H1 (cell line): ENCODE results near the gene BTBD9. TPM values are rescaled to one million over a fixed set of nuclear protein-coding genes. Genes with fewer than 3 reads are reported as not detected.

Experiments used
- CTCF ChIA-PET: fragments of 300-600 bp; sonication (Branson Sonifier 250); formaldehyde crosslinking; loops from one replicate; lab custom pipeline; 2021; ENCODE audit not compliant: partially characterized antibody; lab: Charles Lee
- POLR2A ChIA-PET: fragments of 300-600 bp; sonication (Branson Sonifier 250); formaldehyde crosslinking; loops from one replicate; lab custom pipeline; 2021; ENCODE audit warnings: inconsistent platforms; ENCODE audit not compliant: partially characterized antibody; lab: Charles Lee
- DNase-seq, 2 experiments: peaks; one replicate each; pipeline versions ENCODE4 v3.0.0 to v3.0.0-alpha.2; 2010 to 2022; ENCODE audit warnings: low spot score in 2 of 2, low read depth in 1 of 2, mixed read lengths in 1 of 2
- FAIRE-seq: peaks from 2 replicates; lab custom pipeline; 2011; peaks lifted over from hg19 to GRCh38; lab: Jason Lieb, UNC
- H2AFZ ChIP-seq: 2 replicates; pipeline ENCODE4 v1.8.1; 2012; ENCODE audit warnings: low read length, inconsistent platforms
- H2AK5ac ChIP-seq: 2 replicates; pipeline ENCODE4 v1.6.1; 2013; ENCODE audit warnings: low read depth, low read length
- H2BK120ac ChIP-seq: replicated peaks from 2 replicates; pipeline ENCODE3; 2013; ENCODE audit warnings: low read depth, low read length, inconsistent platforms
- H2BK12ac ChIP-seq: 2 replicates; pipeline ENCODE4 v1.6.1; 2013; ENCODE audit warnings: low read depth, low read length
- H2BK15ac ChIP-seq: 2 replicates; pipeline ENCODE4 v1.6.1; 2013; ENCODE audit warnings: low read length
- H2BK20ac ChIP-seq: 2 replicates; pipeline ENCODE4 v1.6.1; 2013; ENCODE audit warnings: low read length
- H2BK5ac ChIP-seq: 2 replicates; pipeline ENCODE4 v1.6.1; 2013; ENCODE audit warnings: low read depth, low read length
- H3K14ac ChIP-seq: 2 replicates; pipeline ENCODE4 v1.6.1; 2013; ENCODE audit warnings: inconsistent platforms; ENCODE audit not compliant: insufficient read length
- H3K18ac ChIP-seq: 2 replicates; pipeline ENCODE4 v1.6.1; 2013; ENCODE audit warnings: low read length; ENCODE audit errors: extremely low read depth
- H3K23ac ChIP-seq: 2 replicates; pipeline ENCODE4 v1.6.1; 2013; ENCODE audit warnings: inconsistent platforms; ENCODE audit not compliant: insufficient read length
- H3K23me2 ChIP-seq: 2 replicates; pipeline ENCODE4 v1.6.1; 2013; ENCODE audit warnings: low read depth, low read length
- H3K27ac ChIP-seq: 2 replicates; pipeline ENCODE4 v1.6.1; 2011; ENCODE audit warnings: low read depth, low read length, inconsistent platforms
- H3K27me3 ChIP-seq, 4 experiments: replicated peaks in 1 of 4; 1 replicate in 1 of 4; 2 replicates in 3 of 4; pipeline versions ENCODE4 v1.6.1 to v1.8.1; 2011 to 2013; ENCODE audit warnings: low read length in 3 of 4, mild to moderate bottlenecking in 3 of 4, inconsistent platforms in 2 of 4, mixed read lengths in 2 of 4, moderate library complexity in 1 of 4; ENCODE audit not compliant: control insufficient read depth in 3 of 4, insufficient read depth in 3 of 4; ENCODE audit errors: extremely low read depth in 1 of 4
- H3K36me3 ChIP-seq, 4 experiments: 2 replicates each; pipeline versions ENCODE4 v1.6.1 to v1.8.1; 2011 to 2013; ENCODE audit warnings: mild to moderate bottlenecking in 4 of 4, low read length in 3 of 4, moderate library complexity in 2 of 4, control low read depth in 1 of 4, inconsistent platforms in 1 of 4; ENCODE audit not compliant: insufficient read depth in 4 of 4, control insufficient read depth in 2 of 4
- H3K4ac ChIP-seq: replicated peaks from 2 replicates; pipeline ENCODE3; 2013; ENCODE audit warnings: low read length, low read depth, mixed read lengths, inconsistent platforms; ENCODE audit not compliant: insufficient read length
- H3K4me1 ChIP-seq, 4 experiments: replicated peaks in 1 of 4; 1 replicate in 1 of 4; 2 replicates in 3 of 4; pipeline versions ENCODE4 v1.6.1 to v1.8.1; 2011 to 2013; ENCODE audit warnings: low read length in 3 of 4, inconsistent platforms in 2 of 4, mixed read lengths in 1 of 4; ENCODE audit not compliant: insufficient read depth in 4 of 4, control insufficient read depth in 3 of 4
- H3K4me2 ChIP-seq, 2 experiments: 2 replicates each; pipeline versions ENCODE4 v1.6.1 to v1.8.1; 2011 to 2013; ENCODE audit warnings: low read depth in 2 of 2, low read length in 2 of 2, control low read depth in 1 of 2, inconsistent platforms in 1 of 2, mild to moderate bottlenecking in 1 of 2; ENCODE audit not compliant: insufficient read depth in 1 of 2
- H3K4me3 ChIP-seq, 4 experiments: fragments of 200-600, 300-600 bp in 1 of 4; sonication (generic), shearing (Covaris generic), sonication (Bioruptor Twin) in 1 of 4; 2 replicates each; pipeline versions ENCODE4 v1.5.1 to v1.8.1; 2011 to 2016; ENCODE audit warnings: low read length in 4 of 4, low read depth in 3 of 4, control low read depth in 2 of 4, inconsistent platforms in 2 of 4, mild to moderate bottlenecking in 2 of 4, mixed read lengths in 1 of 4, moderate library complexity in 1 of 4; ENCODE audit not compliant: insufficient read depth in 2 of 4; ENCODE audit errors: extremely low read depth in 1 of 4
- H3K56ac ChIP-seq: replicated peaks from 2 replicates; pipeline ENCODE3; 2013; ENCODE audit warnings: low read depth, mild to moderate bottlenecking, mixed read lengths, low read length, inconsistent platforms; ENCODE audit not compliant: insufficient read length
- H3K79me1 ChIP-seq: 2 replicates; pipeline ENCODE4 v1.6.1; 2013; ENCODE audit warnings: low read depth, low read length, control low read depth
- H3K79me2 ChIP-seq, 2 experiments: 2 replicates each; pipeline versions ENCODE4 v1.6.1 to v1.8.1; 2012 to 2013; ENCODE audit warnings: low read length in 2 of 2, mild to moderate bottlenecking in 2 of 2, inconsistent platforms in 1 of 2; ENCODE audit not compliant: insufficient read depth in 2 of 2, control insufficient read depth in 1 of 2
- H3K9ac ChIP-seq, 4 experiments: replicated peaks in 1 of 4; 1 replicate in 1 of 4; 2 replicates in 3 of 4; pipeline versions ENCODE4 v1.6.1 to v1.8.1; 2011 to 2013; ENCODE audit warnings: low read depth in 3 of 4, low read length in 3 of 4, control low read depth in 2 of 4, mild to moderate bottlenecking in 2 of 4, moderate library complexity in 2 of 4, inconsistent platforms in 1 of 4; ENCODE audit errors: extremely low read depth in 1 of 4
- H3K9me3 ChIP-seq, 2 experiments: 2 replicates each; pipeline versions ENCODE4 v1.6.1 to v1.8.1; 2012 to 2013; ENCODE audit warnings: mild to moderate bottlenecking in 2 of 2, moderate library complexity in 2 of 2, control low read depth in 1 of 2, inconsistent platforms in 1 of 2, low read depth in 1 of 2, low read length in 1 of 2, mixed read lengths in 1 of 2; ENCODE audit not compliant: insufficient read depth in 2 of 2
- H4K20me1 ChIP-seq, 2 experiments: replicated peaks in 1 of 2; 2 replicates each; pipeline versions ENCODE3 to v1.8.1; 2011 to 2013; ENCODE audit warnings: inconsistent platforms in 2 of 2, low read length in 2 of 2, mild to moderate bottlenecking in 1 of 2; ENCODE audit not compliant: insufficient read depth in 2 of 2, control insufficient read depth in 1 of 2
- H4K5ac ChIP-seq: 2 replicates; pipeline ENCODE4 v1.6.1; 2013; ENCODE audit warnings: low read length, low read depth, mixed read lengths, inconsistent platforms; ENCODE audit not compliant: insufficient read length
- H4K8ac ChIP-seq: 2 replicates; pipeline ENCODE4 v1.8.0; 2013; ENCODE audit warnings: mild to moderate bottlenecking, moderate library complexity, low read length, inconsistent platforms; ENCODE audit not compliant: insufficient read depth; ENCODE audit errors: extremely low read depth
- H4K91ac ChIP-seq: replicated peaks from 2 replicates; pipeline ENCODE3; 2013; ENCODE audit warnings: low read length, mixed read lengths, inconsistent platforms; ENCODE audit not compliant: insufficient read length
- CBX8 ChIP-seq: fragments of 300-800, 300-1000 bp; sonication (generic); IDR thresholded peaks from 2 replicates; pipeline ENCODE4 v1.7.1; 2016; ENCODE audit warnings: low read depth, low read length, borderline replicate concordance
- CEBPB ChIP-seq: IDR thresholded peaks from 2 replicates; pipeline ENCODE4 v1.6.1; 2012; ENCODE audit warnings: low read depth, low read length
- CHD1 ChIP-seq: IDR thresholded peaks from 2 replicates; pipeline ENCODE4 v1.6.1; 2012; ENCODE audit warnings: low read depth, low read length, improper control_type of control experiment
- GABPA ChIP-seq: IDR thresholded peaks from 2 replicates; pipeline ENCODE4 v1.6.1; 2011; ENCODE audit warnings: mild to moderate bottlenecking, low read length, moderate library complexity, borderline replicate concordance; ENCODE audit not compliant: insufficient read depth
- HDAC6 ChIP-seq: IDR thresholded peaks from one replicate; pipeline ENCODE4 v1.7.1; 2012; ENCODE audit warnings: low read depth, mild to moderate bottlenecking, inconsistent platforms, low read length, moderate library complexity
- JUND ChIP-seq: IDR thresholded peaks from 2 replicates; pipeline ENCODE4 v1.6.1; 2011; ENCODE audit warnings: mild to moderate bottlenecking, improper control_type of control experiment, low read length
- SRF ChIP-seq: IDR thresholded peaks from 2 replicates; pipeline ENCODE4 v1.6.1; 2011; ENCODE audit warnings: mild to moderate bottlenecking, low read depth, low read length, moderate library complexity
- TCF12 ChIP-seq: IDR thresholded peaks from 2 replicates; pipeline ENCODE4 v1.6.1; 2011; ENCODE audit warnings: low read depth, mild to moderate bottlenecking, low read length
- ZNF274 ChIP-seq: IDR thresholded peaks from 2 replicates; pipeline ENCODE4 v1.7.0; 2012; ENCODE audit warnings: low read length, borderline replicate concordance; ENCODE audit errors: extremely low read depth
- WGBS, 2 experiments: shearing (Covaris generic) in 1 of 2; methylation state at CpG; one replicate each; pipeline versions ENCODE4 v1.1.6 to v1.1.7; 2013 to 2015; ENCODE audit warnings: low lambda C conversion rate in 2 of 2, mixed read lengths in 2 of 2, inconsistent platforms in 1 of 2, low coverage in 1 of 2, missing lambda C conversion rate in 1 of 2; ENCODE audit not compliant: insufficient replicate concordance in 2 of 2, insufficient coverage in 1 of 2, insufficient read length in 1 of 2; ENCODE audit errors: extremely low coverage in 1 of 2, missing lambda C conversion rate in 1 of 2; 5-methylcytosine and 5-hydroxymethylcytosine counted together
- polyA plus RNA-seq, 7 experiments: library from polyadenylated mRNA; depleted of rRNA in 3 of 7; stranded (reverse) in 5 of 7; unstranded in 2 of 7; fragments of >200 nt in 5 of 7; fragments of 200-250 nt in 2 of 7; gene quantifications; 1 replicate in 5 of 7; 2 replicates in 1 of 7; 4 replicates in 1 of 7; pipeline versions ENCODE4 v1.2.1 to v1.2.3, GENCODE V29; 2011 to 2013; ENCODE audit warnings: missing spikeins in 2 of 7, mixed read lengths in 2 of 7
- total RNA-seq: library from RNA; stranded (reverse); fragmentation: NEBNext Ultra II Directional; extraction: Animal tissue kit (Norgen Biotek cat#: 25700); gene quantifications from 2 replicates; pipeline ENCODE4 v1.2.1, GENCODE V29; 2021
- TF ChIP-seq, protein P1 (sequence below), 3 experiments: IDR thresholded peaks; 1 replicate in 2 of 3; 2 replicates in 1 of 3; pipeline versions ENCODE4 v1.5.1 to v1.6.1; 2011; ENCODE audit warnings: low read length in 3 of 3, mild to moderate bottlenecking in 3 of 3, inconsistent platforms in 2 of 3, low read depth in 1 of 3, moderate library complexity in 1 of 3; ENCODE audit not compliant: insufficient read depth in 1 of 3; ENCODE audit errors: control extremely low read depth in 1 of 3
- TF ChIP-seq, protein P2 (sequence below): IDR thresholded peaks from 2 replicates; pipeline ENCODE4 v1.6.1; 2011; ENCODE audit warnings: low read length, improper control_type of control experiment

BTBD9 gene
- total and polyA plus RNA-seq, 2 of the 8 experiments (the other 6 are each of a cell fraction or from before 2014, with no cell fraction given) = 0.92 to 4.1 TPM

DNA sequence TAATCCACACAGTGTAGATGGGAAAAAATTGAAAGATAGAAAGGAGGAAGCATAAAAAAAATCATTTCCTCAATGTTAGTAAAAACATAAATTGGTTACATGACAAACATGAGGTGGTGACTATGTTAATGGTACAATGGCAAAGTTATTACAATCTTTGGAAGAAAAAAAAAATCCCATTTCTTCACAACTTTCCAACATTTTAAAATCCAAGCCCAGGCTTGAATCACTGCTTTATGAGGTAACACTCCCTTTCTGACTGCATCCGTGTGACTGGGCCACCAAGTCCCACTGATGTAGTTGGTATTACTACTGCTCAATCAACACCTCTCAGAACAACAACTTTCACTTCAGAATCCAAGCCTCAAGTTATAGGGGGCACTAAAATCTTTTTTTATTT is 160.4 kb downstream of the BTBD9 start:
- H3K9me3 ChIP-seq = no peaks in the 10 kb centered on the region
- ChIA-PET CTCF (interaction anchor here (1.2 to 1.9 kb wide), 3 partner anchors 13 to 91 kb away, joined by 3 to 4 read pairs (median 4); no protein-coding TSS in a partner anchor), POLR2A (no interaction called here)
- no peak overlapping the region for H4K91ac ChIP-seq
- no peaks in the 10 kb centered on the region for H3K36me3 ChIP-seq
- no peak overlapping the region for H3K23ac ChIP-seq
- peaks cover 0 to 20% (median 11%) of the 10 kb centered on the region in 4 experiments; a peak in 5 of 7 replicates for H3K4me1 ChIP-seq
- H3K27me3 ChIP-seq = no peaks in the 10 kb centered on the region
- no peak overlapping the region for H4K8ac ChIP-seq
- H3K4me3 ChIP-seq = no peak overlapping the region
- no peak overlapping the region for H3K18ac ChIP-seq
- H4K5ac ChIP-seq = no peak overlapping the region
- no peak for FAIRE-seq
- H3K79me2 ChIP-seq = no peaks in the 10 kb centered on the region
- no peak overlapping the region for H2AFZ ChIP-seq
- no peak overlapping the region for H2BK5ac ChIP-seq
- no peak overlapping the region for H3K14ac ChIP-seq
- no peak overlapping the region for H2AK5ac ChIP-seq
- H2BK120ac ChIP-seq = no peak overlapping the region
- no peak overlapping the region for H3K4ac ChIP-seq
- 79% methylated on average over 1 of the region's 1 CpG; no CpG with 5 or more reads in 1 of the 2 experiments for WGBS, 2 experiments
- H2BK20ac ChIP-seq = no peak overlapping the region
- no peak overlapping the region for H3K56ac ChIP-seq
- no peak overlapping the region for H3K9ac ChIP-seq
- no peak overlapping the region for H3K27ac ChIP-seq
- H2BK15ac ChIP-seq = no peak overlapping the region
- no peaks in the 10 kb centered on the region for H3K23me2 ChIP-seq
- H3K4me2 ChIP-seq = no peak overlapping the region
- no peak for DNase-seq
- H3K79me1 ChIP-seq = no peaks in the 10 kb centered on the region
- no peaks in the 10 kb centered on the region for H4K20me1 ChIP-seq
- H2BK12ac ChIP-seq = no peak overlapping the region
- TF ChIP-seq, protein P1, sequence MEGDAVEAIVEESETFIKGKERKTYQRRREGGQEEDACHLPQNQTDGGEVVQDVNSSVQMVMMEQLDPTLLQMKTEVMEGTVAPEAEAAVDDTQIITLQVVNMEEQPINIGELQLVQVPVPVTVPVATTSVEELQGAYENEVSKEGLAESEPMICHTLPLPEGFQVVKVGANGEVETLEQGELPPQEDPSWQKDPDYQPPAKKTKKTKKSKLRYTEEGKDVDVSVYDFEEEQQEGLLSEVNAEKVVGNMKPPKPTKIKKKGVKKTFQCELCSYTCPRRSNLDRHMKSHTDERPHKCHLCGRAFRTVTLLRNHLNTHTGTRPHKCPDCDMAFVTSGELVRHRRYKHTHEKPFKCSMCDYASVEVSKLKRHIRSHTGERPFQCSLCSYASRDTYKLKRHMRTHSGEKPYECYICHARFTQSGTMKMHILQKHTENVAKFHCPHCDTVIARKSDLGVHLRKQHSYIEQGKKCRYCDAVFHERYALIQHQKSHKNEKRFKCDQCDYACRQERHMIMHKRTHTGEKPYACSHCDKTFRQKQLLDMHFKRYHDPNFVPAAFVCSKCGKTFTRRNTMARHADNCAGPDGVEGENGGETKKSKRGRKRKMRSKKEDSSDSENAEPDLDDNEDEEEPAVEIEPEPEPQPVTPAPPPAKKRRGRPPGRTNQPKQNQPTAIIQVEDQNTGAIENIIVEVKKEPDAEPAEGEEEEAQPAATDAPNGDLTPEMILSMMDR (IDR thresholded peaks at IDR 0.05; ENCODE audit: control extremely low read depth in 1 of 3, insufficient read depth in 1 of 3, low read depth in 1 of 3, low read length in 3 of 3) = no peak
- TF ChIP-seq, protein P2, sequence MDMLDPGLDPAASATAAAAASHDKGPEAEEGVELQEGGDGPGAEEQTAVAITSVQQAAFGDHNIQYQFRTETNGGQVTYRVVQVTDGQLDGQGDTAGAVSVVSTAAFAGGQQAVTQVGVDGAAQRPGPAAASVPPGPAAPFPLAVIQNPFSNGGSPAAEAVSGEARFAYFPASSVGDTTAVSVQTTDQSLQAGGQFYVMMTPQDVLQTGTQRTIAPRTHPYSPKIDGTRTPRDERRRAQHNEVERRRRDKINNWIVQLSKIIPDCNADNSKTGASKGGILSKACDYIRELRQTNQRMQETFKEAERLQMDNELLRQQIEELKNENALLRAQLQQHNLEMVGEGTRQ = no peak
- TF ChIP-seq TCF12 (no peak), JUND (no peak), ZNF274 (no peak), CBX8 (no peak), GABPA (no peak), HDAC6 (no peak), CHD1 (no peak), SRF (no peak), CEBPB (no peak)
